K562 (cell line): ENCODE results near the gene GPATCH2L. TPM values are rescaled to one million over a fixed set of nuclear protein-coding genes. Genes with fewer than 3 reads are reported as not detected.

Experiments used
- ATAC-seq: fragments of 200-7000 bp; cut with Tn5 transposase; 3 replicates; pipeline ENCODE4 v1.9.1; 2020; ENCODE audit warnings: moderate library complexity
- BruUV-seq: library from RNA; stranded (reverse); fragments of 400-500 nt; replicated peaks from 2 replicates; lab custom pipeline; 2021; lab: Mats Ljungman, UMichigan
- CTCF ChIA-PET: fragments of 300-600 bp; formaldehyde crosslinking; extraction: SDS; loops from one replicate; lab custom pipeline; 2021; ENCODE audit warnings: low intra/inter-chr PET ratio; lab: Yijun Ruan, JAX
- POLR2A ChIA-PET: fragments of 300-600, 350-650 bp; sonication (Branson Sonifier 250); formaldehyde crosslinking; extraction: SDS; loops from one replicate; lab custom pipeline; 2021; ENCODE audit warnings: antibody characterized with exemption, inconsistent platforms; lab: Yijun Ruan, JAX
- DNase-seq, 4 experiments: peaks; one replicate each; pipeline versions ENCODE4 v3.0.0 to v3.0.0-alpha.2; 2011 to 2018; ENCODE audit warnings: low spot score in 3 of 4, mixed read lengths in 3 of 4; ENCODE audit errors: extremely low read depth in 1 of 4
- FAIRE-seq: peaks from 2 replicates; lab custom pipeline; 2011; peaks lifted over from hg19 to GRCh38; lab: Jason Lieb, UNC
- H2AFZ ChIP-seq: 2 replicates; pipeline ENCODE4 v1.6.0; 2011; ENCODE audit warnings: low read depth, low read length, control low read depth, inconsistent platforms
- H3K27ac ChIP-seq: fragments of 200-600 bp; 3 replicates; pipeline ENCODE4 v1.8.0; 2011; ENCODE audit warnings: low read depth, mild to moderate bottlenecking, control low read depth, inconsistent platforms, low read length, moderate library complexity, mixed read lengths; ENCODE audit errors: extremely low read depth
- H3K27me3 ChIP-seq, 2 experiments: fragments of 300-600 bp in 1 of 2; 2 replicates in 1 of 2; 3 replicates in 1 of 2; pipeline versions ENCODE4 v1.6.0 to v1.8.0; 2011; ENCODE audit warnings: inconsistent platforms in 2 of 2, low read length in 2 of 2, mild to moderate bottlenecking in 1 of 2, mixed read lengths in 1 of 2, moderate library complexity in 1 of 2; ENCODE audit not compliant: control insufficient read depth in 2 of 2, insufficient read depth in 2 of 2
- H3K36me3 ChIP-seq: fragments of 300-600 bp; 3 replicates; pipeline ENCODE4 v1.8.0; 2011; ENCODE audit warnings: mild to moderate bottlenecking, low read length, inconsistent platforms; ENCODE audit not compliant: control insufficient read depth, insufficient read depth
- H3K4me1 ChIP-seq, 2 experiments: fragments of 200-600 bp in 1 of 2; replicated peaks in 1 of 2; 2 replicates in 1 of 2; 3 replicates in 1 of 2; pipeline versions ENCODE4 v1.5.1 to v1.8.0; 2011; ENCODE audit warnings: inconsistent platforms in 2 of 2, low read length in 2 of 2, mild to moderate bottlenecking in 1 of 2, mixed read lengths in 1 of 2, moderate library complexity in 1 of 2; ENCODE audit not compliant: control insufficient read depth in 2 of 2, insufficient read depth in 2 of 2
- H3K4me2 ChIP-seq: 2 replicates; pipeline ENCODE4 v1.6.1; 2011; ENCODE audit warnings: low read length, control low read depth, inconsistent platforms, mixed read lengths; ENCODE audit not compliant: insufficient read depth
- H3K4me3 ChIP-seq: fragments of 200-600 bp; sonication (generic), shearing (Covaris generic); 2 replicates; pipeline ENCODE4 v1.5.1; 2016; ENCODE audit warnings: control low read depth, inconsistent platforms
- H3K79me2 ChIP-seq: fragments of 200-600 bp; 3 replicates; pipeline ENCODE4 v1.8.0; 2011; ENCODE audit warnings: low read length, inconsistent platforms; ENCODE audit not compliant: control insufficient read depth, insufficient read depth
- H3K9ac ChIP-seq, 2 experiments: 2 replicates each; pipeline versions ENCODE4 v1.6.0 to v1.6.1; 2011; ENCODE audit warnings: low read depth in 2 of 2, low read length in 2 of 2, control low read depth in 1 of 2, inconsistent platforms in 1 of 2, mild to moderate bottlenecking in 1 of 2, mixed read lengths in 1 of 2; ENCODE audit not compliant: insufficient read depth in 1 of 2
- H3K9me1 ChIP-seq: one replicate; pipeline ENCODE4 v1.6.0; 2011; ENCODE audit warnings: inconsistent platforms, mild to moderate bottlenecking, low read length, moderate library complexity; ENCODE audit not compliant: control insufficient read depth, insufficient read depth
- H3K9me3 ChIP-seq: replicated peaks from 2 replicates; pipeline ENCODE4 v1.5.1; 2011; ENCODE audit warnings: low read depth, low read length, inconsistent platforms; ENCODE audit not compliant: control insufficient read depth, insufficient read depth
- H4K20me1 ChIP-seq: replicated peaks from 2 replicates; pipeline ENCODE4 v1.6.1; 2011; ENCODE audit warnings: low read length, inconsistent platforms, mixed read lengths; ENCODE audit not compliant: control insufficient read depth, insufficient read depth
- GABPA ChIP-seq: fragments of 200-800 bp; sonication (Bioruptor generic); conservative IDR thresholded peaks from 2 replicates; pipeline ENCODE4 v1.6.1; 2016; ENCODE audit warnings: low read depth, missing genetic modification characterization, missing compliant biosample characterization
- RBM17 ChIP-seq: fragments of 200-400 bp; formaldehyde crosslinking; IDR thresholded peaks from 2 replicates; pipeline ENCODE4 v1.6.1; 2017; ENCODE audit warnings: low read depth, mild to moderate bottlenecking, low read length, borderline replicate concordance
- ZNF175 ChIP-seq: fragments of 200-800 bp; sonication (Bioruptor generic); IDR thresholded peaks from 2 replicates; pipeline ENCODE4 v1.6.1; 2016; ENCODE audit warnings: low read depth, mild to moderate bottlenecking, missing genetic modification characterization, missing compliant biosample characterization
- WGBS: fragments of 100-300 bp; shearing (Covaris generic); methylation state at CpG from one replicate; pipeline ENCODE4 v1.1.6; 2016; ENCODE audit warnings: low coverage, mixed read lengths; ENCODE audit not compliant: insufficient coverage; ENCODE audit errors: missing lambda C conversion rate; 5-methylcytosine and 5-hydroxymethylcytosine counted together
- in situ Hi-C: fragments of 300-500 bp; cut with MboI; formaldehyde crosslinking; loops from 4 replicates; pipeline ENCODE4 v1.15.0; 2018; ENCODE audit warnings: inconsistent platforms, mixed read lengths
- intact Hi-C: fragments of 100-400 bp; cut with micrococcal nuclease; formaldehyde crosslinking; loops from 2 replicates; pipeline ENCODE4 v1.14.2; 2022
- polyA plus RNA-seq, 8 experiments: library from polyadenylated mRNA; depleted of rRNA in 4 of 8; stranded (reverse) in 5 of 8; unstranded in 3 of 8; fragments of >200 nt; fragmentation: Nextera tagmentation in 2 of 8; fragmentation: Illumina TruSeq in 1 of 8; extraction: Ambion mirVana in 2 of 8; extraction: Trizol in 1 of 8; gene quantifications; 2 replicates each; pipeline versions ENCODE4 v1.2.1 to v1.2.3, GENCODE V29; 2011 to 2014; ENCODE audit warnings: inconsistent platforms in 1 of 8, missing spikeins in 1 of 8
- total RNA-seq, 7 experiments: library from RNA; depleted of rRNA in 6 of 7; stranded (reverse); fragments of >200 nt in 6 of 7; fragmentation: Illumina TruSeq in 2 of 7; extraction: Trizol in 2 of 7; gene quantifications; 2 replicates each; pipeline versions ENCODE4 v1.2.1 to v1.2.3, GENCODE V29; 2011 to 2021; ENCODE audit warnings: low replicate concordance in 1 of 7
- TF ChIP-seq, protein P1 (sequence below), 2 experiments: IDR thresholded peaks in 1 of 2; conservative IDR thresholded peaks in 1 of 2; 2 replicates each; pipeline ENCODE4 v1.6.1; 2016; ENCODE audit warnings: low read depth in 2 of 2, mild to moderate bottlenecking in 1 of 2, missing compliant biosample characterization in 1 of 2, missing genetic modification characterization in 1 of 2, moderate library complexity in 1 of 2
- TF ChIP-seq, protein P2 (sequence below), 2 experiments: fragments of 450-650 bp in 1 of 2; IDR thresholded peaks; 2 replicates each; pipeline ENCODE4 v1.6.1; 2011 to 2017; ENCODE audit warnings: low read depth in 2 of 2, antibody characterized with exemption in 1 of 2, borderline replicate concordance in 1 of 2, low read length in 1 of 2, mild to moderate bottlenecking in 1 of 2, mixed read lengths in 1 of 2; ENCODE audit not compliant: control insufficient read depth in 1 of 2

The GPATCH2L gene
- total and polyA plus RNA-seq, 9 of the 15 experiments (the other 6 are each of a cell fraction or from before 2014, with no cell fraction given): 13.1 to 39.6 (median 20.0) TPM

DNA sequence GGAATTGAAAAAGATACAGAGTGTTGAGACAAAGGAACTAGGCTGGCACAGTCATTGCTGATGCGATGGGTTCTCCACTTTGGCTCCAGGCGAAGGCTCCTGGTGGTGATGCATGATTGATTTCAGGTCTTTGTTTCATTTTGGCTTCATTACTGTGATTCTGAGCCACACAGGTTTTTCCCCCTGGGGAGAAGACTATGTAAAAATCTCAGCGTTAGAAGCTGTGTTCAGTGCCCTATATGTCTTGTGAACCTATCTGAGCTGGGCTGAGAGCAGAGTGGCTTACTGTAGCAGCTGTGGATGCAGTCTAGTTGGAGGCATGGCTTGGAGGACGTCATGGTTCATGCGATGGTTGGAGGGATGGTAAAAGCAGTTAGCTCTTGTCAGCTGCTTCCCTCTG is 54.0 kb downstream of the GPATCH2L start:
- no peak overlapping the region for H3K4me2 ChIP-seq
- H3K4me3 ChIP-seq: no peak overlapping the region
- POLR2A ChIA-PET: interaction anchor here (1.0 kb wide), 1 partner anchor 8 kb away, joined by 3 read pairs; no protein-coding TSS in a partner anchor
- no peak overlapping the region for H3K9ac ChIP-seq
- in situ Hi-C loops (no loop called here), intact Hi-C loops (no loop called here)
- H3K79me2 ChIP-seq: no peaks in the 10 kb centered on the region; the same call in 2 of the 3 replicates
- DNase-seq: no peak
- no peaks in the 10 kb centered on the region for H3K27me3 ChIP-seq
- WGBS: 75% methylated on average over 5 of the region's 5 CpGs
- peaks cover 0 to 6% of the 10 kb centered on the region in 2 experiments; a peak in 2 of 5 replicates for H3K4me1 ChIP-seq
- H3K27ac ChIP-seq: no peak overlapping the region
- FAIRE-seq: no peak
- BruUV-seq: no TSS peak
- H2AFZ ChIP-seq: no peak overlapping the region
- no peaks in the 10 kb centered on the region for H4K20me1 ChIP-seq
- H3K36me3 ChIP-seq: peaks cover 26% of the 10 kb centered on the region
- no peaks in the 10 kb centered on the region for H3K9me1 ChIP-seq
- H3K9me3 ChIP-seq: no peaks in the 10 kb centered on the region
- ATAC-seq: no peak
- CTCF ChIA-PET: no interaction called here
- TF ChIP-seq, protein P1, sequence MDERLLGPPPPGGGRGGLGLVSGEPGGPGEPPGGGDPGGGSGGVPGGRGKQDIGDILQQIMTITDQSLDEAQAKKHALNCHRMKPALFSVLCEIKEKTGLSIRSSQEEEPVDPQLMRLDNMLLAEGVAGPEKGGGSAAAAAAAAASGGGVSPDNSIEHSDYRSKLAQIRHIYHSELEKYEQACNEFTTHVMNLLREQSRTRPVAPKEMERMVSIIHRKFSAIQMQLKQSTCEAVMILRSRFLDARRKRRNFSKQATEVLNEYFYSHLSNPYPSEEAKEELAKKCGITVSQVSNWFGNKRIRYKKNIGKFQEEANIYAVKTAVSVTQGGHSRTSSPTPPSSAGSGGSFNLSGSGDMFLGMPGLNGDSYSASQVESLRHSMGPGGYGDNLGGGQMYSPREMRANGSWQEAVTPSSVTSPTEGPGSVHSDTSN (CRISPR knock-in tag; IDR thresholded peaks at IDR 0.05; ENCODE audit: low read depth): no peak
- TF ChIP-seq, protein P1 (tag; conservative IDR thresholded peaks at IDR 0.05; ENCODE audit: low read depth): no peak
- TF ChIP-seq GABPA (tag) (no peak), RBM17 (no peak), ZNF175 (no peak)
- TF ChIP-seq, protein P2, sequence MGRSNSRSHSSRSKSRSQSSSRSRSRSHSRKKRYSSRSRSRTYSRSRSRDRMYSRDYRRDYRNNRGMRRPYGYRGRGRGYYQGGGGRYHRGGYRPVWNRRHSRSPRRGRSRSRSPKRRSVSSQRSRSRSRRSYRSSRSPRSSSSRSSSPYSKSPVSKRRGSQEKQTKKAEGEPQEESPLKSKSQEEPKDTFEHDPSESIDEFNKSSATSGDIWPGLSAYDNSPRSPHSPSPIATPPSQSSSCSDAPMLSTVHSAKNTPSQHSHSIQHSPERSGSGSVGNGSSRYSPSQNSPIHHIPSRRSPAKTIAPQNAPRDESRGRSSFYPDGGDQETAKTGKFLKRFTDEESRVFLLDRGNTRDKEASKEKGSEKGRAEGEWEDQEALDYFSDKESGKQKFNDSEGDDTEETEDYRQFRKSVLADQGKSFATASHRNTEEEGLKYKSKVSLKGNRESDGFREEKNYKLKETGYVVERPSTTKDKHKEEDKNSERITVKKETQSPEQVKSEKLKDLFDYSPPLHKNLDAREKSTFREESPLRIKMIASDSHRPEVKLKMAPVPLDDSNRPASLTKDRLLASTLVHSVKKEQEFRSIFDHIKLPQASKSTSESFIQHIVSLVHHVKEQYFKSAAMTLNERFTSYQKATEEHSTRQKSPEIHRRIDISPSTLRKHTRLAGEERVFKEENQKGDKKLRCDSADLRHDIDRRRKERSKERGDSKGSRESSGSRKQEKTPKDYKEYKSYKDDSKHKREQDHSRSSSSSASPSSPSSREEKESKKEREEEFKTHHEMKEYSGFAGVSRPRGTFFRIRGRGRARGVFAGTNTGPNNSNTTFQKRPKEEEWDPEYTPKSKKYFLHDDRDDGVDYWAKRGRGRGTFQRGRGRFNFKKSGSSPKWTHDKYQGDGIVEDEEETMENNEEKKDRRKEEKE (IDR thresholded peaks at IDR 0.05; ENCODE audit: borderline replicate concordance in 1 of 2, control insufficient read depth in 1 of 2, low read depth in 2 of 2, low read length in 1 of 2): no peak
